Activated CD4-positive, alpha-beta T cell treated with anti-CD3 and anti-CD28 coated beads for 24 hours (primary cell): ENCODE results near the gene PELI1.

Experiments
- DNase-seq, 2 donors: peaks; one replicate each; pipeline ENCODE4 v3.0.0-alpha.2; 2020; ENCODE audit warnings: low read depth in 2 of 2

The PELI1 gene, protein sequence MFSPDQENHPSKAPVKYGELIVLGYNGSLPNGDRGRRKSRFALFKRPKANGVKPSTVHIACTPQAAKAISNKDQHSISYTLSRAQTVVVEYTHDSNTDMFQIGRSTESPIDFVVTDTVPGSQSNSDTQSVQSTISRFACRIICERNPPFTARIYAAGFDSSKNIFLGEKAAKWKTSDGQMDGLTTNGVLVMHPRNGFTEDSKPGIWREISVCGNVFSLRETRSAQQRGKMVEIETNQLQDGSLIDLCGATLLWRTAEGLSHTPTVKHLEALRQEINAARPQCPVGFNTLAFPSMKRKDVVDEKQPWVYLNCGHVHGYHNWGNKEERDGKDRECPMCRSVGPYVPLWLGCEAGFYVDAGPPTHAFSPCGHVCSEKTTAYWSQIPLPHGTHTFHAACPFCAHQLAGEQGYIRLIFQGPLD

GRCh38 chr2:64144057-64145013 lies at the start of gene PELI1:
TSS of gene PELI1 (minus strand) at chr2:64144420. CDS start at chr2:64108310, 36,110 bp downstream.
- DNase-seq, result peak; percentile 90 to 91

DNA sequence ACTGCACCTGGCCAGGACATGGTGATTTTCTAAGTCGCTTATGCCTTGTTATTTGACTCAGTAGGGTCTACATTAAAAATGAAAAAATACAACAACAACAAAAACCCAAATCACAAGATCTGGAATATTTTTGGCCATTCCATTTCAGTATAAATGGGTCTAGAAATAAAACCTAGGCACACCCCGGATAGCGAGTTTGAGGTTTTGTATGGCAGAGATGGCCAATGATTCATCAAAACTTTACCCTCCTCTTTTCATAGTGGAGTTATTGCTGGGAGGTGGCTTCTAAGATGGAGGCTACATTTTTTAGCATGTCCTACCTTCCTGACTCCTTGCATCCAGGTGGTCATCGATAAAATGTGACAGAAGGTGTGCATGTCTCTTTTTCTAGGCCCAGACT lies 49.3 kb upstream of the PELI1 start:
- no peak for DNase-seq

DNA sequence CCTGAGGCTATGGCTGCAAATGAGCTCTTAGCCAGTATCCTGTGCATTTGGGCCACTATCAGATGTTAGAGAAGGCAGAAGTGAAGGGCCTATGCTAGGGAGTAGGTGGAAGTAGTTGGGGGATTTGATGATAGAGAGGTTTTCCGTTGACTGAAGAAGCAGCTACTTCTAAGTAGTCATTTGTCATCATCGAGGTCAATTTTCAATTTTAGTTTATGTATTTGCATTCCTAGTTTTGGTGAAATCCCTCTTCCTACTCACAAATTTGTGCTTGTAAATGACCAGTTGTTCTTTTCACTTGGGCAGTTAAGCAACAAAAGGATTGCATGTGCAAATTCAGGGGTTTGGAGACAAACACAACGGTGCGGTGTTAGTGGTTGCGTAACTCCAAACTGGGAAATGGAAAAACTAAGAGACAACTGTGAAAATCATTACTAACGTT lies 48.5 kb upstream of the PELI1 start:
- no peak for DNase-seq

DNA sequence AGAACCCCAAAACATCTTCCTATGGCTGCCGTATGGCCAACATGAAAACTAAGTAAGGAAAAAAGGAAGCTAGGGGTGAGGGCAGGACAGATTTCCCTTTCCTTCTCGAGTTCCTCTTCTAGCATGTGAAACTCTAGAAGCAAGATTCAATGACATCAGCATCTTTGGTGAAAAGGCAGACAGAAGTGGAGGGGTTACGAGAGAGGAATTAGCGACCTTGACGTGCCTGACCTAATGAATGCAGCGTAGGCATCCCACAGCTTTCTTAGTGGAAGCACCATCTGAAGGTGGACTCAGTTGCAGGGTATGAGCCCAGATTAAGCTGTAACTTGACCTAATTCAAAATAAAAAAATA lies 47.9 kb upstream of the PELI1 start:
- no peak for DNase-seq

GRCh38 chr2:64189586-64189985 lies 45.4 kb upstream of the PELI1 start:
- no peak for DNase-seq

GRCh38 chr2:64189167-64189566 lies 44.9 kb upstream of the PELI1 start:
- DNase-seq, result no peak

GRCh38 chr2:64186699-64187605 lies 42.7 kb upstream of the PELI1 start:
- no peak for DNase-seq

GRCh38 chr2:64179582-64180321 lies 35.5 kb upstream of the PELI1 start:
- no peak for DNase-seq

GRCh38 chr2:64177315-64177714 lies 33.1 kb upstream of the PELI1 start:
- DNase-seq, result no peak

DNA sequence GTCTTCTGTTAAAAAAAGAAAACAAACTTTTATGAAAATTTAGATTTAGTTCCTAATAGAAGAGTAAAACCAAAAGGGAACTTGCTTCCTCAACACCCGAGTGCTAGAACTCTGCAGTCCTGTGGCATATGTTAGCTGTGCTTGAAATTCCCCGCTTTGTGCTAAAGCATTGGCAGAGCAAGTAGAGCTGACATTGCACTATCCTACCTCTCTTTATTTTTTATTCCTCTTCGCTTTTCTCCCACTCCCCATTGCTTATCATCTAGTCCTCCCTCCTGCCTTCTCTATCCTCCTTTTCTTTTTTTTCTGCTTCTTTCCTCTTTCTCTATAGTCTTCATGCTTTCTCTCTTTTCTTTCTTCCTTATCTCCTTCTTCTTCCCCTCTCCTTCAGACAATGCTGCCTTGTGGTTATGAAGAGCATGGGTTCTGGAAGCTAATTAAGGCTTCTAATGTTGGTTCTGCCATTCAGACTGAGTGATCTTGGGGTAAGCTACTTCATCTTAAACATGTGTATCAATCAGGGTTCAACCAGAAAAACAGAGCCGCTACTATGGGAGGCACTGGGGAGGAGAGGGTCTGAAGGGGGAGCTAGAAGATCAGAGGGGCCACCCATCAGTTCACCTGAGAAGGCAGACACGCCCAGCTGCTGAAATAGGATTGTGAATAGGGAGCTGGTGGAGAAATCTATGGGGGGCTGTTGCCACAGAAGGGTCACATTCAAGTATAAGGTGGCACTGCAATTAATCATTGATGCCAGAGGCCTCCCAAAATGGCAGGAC lies 31.4 kb upstream of the PELI1 start:
- no peak for DNase-seq

GRCh38 chr2:64173156-64174135 lies 29.2 kb upstream of the PELI1 start:
- DNase-seq, result no peak

DNA sequence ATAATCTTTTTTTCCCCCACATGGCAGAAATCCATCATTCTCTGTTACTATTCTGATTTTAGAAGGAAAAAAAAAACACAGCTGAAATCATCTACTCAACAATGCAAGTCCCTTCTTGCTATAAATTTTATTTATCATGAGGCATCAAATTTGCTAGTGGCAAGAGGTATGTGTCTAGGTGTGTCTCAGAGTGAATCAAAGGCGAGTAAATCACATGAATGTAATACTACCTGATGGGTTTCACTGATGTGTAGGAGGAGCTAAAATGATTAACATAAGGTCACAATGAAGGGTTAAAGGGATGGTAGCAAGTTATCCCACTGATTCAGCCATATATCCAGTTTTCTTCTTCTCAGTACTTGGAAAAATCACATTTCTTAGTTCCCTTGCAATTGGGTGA lies 24.5 kb upstream of the PELI1 start:
- DNase-seq, result no peak

DNA sequence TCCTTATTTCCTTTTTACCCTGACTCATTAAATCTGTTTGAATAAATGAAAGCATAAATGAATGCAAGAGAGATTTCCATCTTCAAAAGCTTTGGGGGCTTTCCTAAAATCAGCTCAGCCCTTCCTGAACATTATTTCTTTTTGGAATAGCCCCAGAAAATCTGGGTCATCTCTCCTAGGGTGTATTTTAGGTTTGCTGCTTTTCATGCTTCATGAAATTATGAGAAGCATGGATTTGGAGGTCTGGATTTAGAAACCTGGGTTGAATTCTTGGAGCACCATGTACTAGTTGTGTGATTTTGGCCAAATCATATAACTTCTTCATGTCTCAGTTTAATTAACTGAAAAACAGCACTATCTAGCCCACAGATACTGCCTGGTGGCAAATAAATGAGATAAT lies 24.0 kb upstream of the PELI1 start:
- DNase-seq, result no peak

DNA sequence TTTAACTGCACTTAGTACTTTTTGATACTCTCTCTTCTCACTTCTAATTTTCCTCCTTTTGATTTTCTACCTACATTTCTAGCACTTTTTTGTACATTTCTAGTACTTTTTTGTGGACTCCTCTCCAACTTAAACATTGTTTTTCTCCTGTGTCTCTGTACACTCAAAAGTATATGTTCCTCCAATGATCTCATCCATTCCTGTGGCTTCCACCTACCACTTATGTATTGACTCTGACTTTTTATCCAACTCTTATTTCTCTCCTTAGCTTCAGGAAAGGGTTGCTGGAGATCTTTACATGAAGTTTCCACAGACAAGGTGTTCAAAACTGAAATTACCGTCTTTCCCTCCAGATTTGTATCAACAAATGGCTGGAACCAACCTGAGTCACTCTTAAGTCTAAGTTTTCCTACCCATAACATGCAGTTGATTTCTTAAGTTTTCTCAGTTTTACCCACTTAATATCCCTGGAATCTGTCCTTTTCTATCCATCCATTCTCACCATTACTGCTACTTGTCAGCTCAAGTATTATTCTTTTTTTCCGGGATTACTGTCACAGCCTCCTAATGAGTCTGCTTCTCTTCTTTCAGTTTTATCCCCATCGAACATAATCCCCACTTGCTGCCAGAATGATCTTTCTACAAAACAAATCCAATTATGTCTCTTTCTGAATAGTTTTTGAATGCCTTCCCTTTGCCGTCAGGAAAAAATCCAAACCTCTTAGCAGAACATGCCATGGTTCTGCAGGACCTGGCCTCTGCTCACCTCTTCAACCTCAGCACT lies 22.6 kb upstream of the PELI1 start:
- no peak for DNase-seq

DNA sequence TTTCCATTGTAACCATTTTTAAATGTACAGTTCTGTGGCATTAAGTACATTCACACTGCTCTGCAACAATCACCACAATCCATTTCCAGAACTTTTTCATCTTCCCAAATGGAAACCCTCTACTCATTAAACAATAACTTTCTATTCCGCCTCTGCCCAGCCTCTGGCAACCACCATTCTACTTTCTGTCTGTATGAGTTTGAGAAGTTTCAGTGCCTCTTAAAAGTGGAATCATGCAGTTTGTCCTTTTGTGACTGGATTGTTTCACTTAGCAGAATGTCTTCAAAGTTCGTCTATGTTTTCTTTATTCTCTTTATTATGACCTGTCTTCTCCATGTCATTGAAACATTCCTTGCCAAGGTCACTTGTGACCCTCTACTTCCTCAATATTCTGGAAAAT lies 22.0 kb upstream of the PELI1 start:
- no peak for DNase-seq

- no peak for DNase-seq
These were observed 21.5 kb upstream of the PELI1 start for GRCh38 chr2:64165706-64166105.

DNA sequence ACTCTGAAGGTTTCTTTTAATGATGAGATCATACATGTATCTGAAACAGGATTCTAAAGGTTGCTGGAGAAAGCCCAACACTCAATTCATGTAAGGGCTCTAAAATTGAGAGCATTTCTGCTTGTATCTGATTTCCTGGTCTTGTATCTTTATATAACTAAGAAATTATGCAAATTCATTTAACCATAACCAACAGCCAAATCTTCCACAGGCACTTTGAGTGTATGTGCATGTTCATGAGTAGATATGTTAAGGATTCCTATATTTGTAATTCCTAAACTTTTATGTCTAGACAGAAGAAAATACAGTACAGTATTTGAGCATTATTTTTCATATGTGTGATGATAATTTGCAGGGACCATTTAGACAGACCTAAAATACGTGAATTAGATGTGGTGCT lies 20.4 kb upstream of the PELI1 start:
- no peak for DNase-seq

- DNase-seq, result no peak
These were observed 18.3 kb upstream of the PELI1 start for GRCh38 chr2:64162516-64162915.
